Measurements from ENCODE around the gene C19orf47. TPM values are rescaled to one million over a fixed set of nuclear protein-coding genes. Genes with fewer than 3 reads are reported as not detected.

The C19orf47 gene
- total RNA-seq, 1 experiment from 2014 or later, result 14.9 TPM

DNA sequence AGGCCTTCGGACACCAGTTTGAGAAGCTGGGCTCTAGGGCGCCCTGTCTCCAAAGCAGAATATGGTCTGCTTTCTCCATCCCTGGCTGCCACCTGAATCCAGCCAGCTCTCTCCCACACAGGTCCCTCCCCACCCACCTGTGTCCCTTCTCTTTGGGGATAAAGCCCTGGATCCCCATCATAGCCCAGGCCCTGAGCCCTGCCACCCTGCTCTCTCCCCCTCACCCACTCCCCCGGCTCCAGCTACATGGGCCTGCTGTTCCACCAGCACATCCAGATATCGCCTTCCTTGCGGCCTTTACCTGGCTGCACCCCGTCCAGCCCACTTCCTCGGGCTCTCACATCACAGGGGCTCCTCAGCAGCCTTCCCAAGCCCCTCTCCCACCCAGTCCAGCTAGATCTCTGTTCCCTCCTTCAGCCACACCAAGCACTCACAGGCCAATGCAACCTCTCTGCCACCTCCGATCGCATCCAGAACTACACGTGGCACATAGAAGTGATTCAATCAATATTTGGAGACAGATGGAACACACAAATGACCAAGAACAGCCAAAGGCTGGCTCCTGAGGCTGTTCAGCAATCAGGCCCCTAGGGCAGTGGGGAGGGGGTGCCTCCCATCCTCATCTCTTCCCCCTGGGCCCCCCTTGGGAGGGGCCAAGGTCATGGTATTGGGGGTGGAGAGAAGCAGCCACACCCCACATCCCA lies 70.7 kb downstream of the C19orf47 start:
- TF ChIP-seq, protein P1, sequence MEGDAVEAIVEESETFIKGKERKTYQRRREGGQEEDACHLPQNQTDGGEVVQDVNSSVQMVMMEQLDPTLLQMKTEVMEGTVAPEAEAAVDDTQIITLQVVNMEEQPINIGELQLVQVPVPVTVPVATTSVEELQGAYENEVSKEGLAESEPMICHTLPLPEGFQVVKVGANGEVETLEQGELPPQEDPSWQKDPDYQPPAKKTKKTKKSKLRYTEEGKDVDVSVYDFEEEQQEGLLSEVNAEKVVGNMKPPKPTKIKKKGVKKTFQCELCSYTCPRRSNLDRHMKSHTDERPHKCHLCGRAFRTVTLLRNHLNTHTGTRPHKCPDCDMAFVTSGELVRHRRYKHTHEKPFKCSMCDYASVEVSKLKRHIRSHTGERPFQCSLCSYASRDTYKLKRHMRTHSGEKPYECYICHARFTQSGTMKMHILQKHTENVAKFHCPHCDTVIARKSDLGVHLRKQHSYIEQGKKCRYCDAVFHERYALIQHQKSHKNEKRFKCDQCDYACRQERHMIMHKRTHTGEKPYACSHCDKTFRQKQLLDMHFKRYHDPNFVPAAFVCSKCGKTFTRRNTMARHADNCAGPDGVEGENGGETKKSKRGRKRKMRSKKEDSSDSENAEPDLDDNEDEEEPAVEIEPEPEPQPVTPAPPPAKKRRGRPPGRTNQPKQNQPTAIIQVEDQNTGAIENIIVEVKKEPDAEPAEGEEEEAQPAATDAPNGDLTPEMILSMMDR (IDR thresholded peaks at IDR 0.05; ENCODE audit: unreplicated experiment), result no peak
- CTCF ChIA-PET, result interaction anchor here (0.6 to 0.7 kb wide), 4 partner anchors 54 to 1685 kb away, joined by 3 to 4 read pairs (median 3); no protein-coding TSS in a partner anchor

DNA sequence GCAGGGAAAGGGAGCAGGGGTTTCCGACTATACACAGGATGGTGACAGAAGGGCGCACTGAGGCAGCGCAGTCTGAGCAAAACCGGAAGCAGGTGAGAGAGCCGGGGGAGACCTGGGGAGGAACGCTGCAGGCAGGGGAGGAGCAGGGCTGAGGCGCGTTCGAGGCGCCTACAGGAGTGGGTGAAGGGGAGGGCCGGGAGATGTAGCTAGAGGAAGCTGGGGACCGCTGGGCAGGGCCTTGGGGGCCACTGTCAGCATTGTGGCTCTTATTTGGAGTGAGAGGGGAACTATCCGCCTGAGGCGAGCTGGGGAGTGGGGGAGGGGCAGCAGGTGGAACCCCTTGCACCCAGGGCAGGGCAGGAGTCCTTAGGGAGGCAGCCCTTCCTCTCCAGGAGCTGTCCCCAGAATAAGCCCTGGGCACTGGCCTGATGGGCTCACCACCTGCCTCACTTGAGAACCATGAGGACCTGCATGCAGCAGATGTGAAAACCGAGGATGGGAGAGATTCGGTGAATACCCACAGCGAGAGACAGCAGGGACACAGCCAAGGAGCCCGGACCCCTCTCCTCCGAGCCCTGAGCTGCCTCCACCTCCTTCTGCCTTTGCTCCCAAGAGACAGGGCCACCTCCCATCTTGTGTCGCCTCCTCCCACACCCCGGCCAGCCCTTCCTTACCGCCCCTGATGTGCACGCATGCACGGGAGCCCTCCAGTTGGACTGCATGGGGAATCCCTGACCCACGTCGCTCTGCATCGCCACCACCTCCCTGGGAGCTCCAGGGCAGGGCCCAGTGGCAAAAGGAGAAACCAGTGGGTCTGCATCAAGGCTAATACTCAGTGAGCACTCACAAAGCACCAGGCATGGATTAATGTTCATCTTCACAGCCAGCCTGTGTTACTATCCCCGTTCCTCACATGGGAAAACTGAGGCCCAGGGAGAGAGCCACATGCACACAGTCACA lies 73.3 kb downstream of the C19orf47 start:
- intact Hi-C loops (cut with micrococcal nuclease), result no loop called here
- TF ChIP-seq, protein P1 (IDR thresholded peaks at IDR 0.05; ENCODE audit: unreplicated experiment), result no peak
- Mint-ChIP-seq H3K36me3 (ENCODE audit: insufficient read depth, unreplicated experiment) (peaks cover 25% of the 10 kb centered on the region), H3K4me3 (ENCODE audit: unreplicated experiment) (no peak overlapping the region), H3K27ac (ENCODE audit: low read depth, unreplicated experiment) (no peak overlapping the region), H3K4me1 (ENCODE audit: insufficient read depth, unreplicated experiment) (peaks cover 20% of the 10 kb centered on the region), H3K9me3 (ENCODE audit: unreplicated experiment) (no peaks in the 10 kb centered on the region), H3K27me3 (ENCODE audit: insufficient read depth, unreplicated experiment) (no peaks in the 10 kb centered on the region)
- POLR2A ChIA-PET, result no interaction called here
- DNase-seq (ENCODE audit: unreplicated experiment), result no peak
- CTCF ChIA-PET, result interaction anchor here (0.6 to 0.8 kb wide), 3 partner anchors 8 to 952 kb away, joined by 3 to 4 read pairs (median 3); no protein-coding TSS in a partner anchor
- BruUV-seq (replicated peaks), result no TSS peak

More for the DNA sequence above, 70.7 kb downstream of the C19orf47 start:
- no peak overlapping the region for H3K27ac Mint-ChIP-seq (ENCODE audit: low read depth, unreplicated experiment)
- H3K27me3 Mint-ChIP-seq (ENCODE audit: insufficient read depth, unreplicated experiment), result no peaks in the 10 kb centered on the region
- H3K36me3 Mint-ChIP-seq (ENCODE audit: insufficient read depth, unreplicated experiment), result peaks cover 24% of the 10 kb centered on the region
- intact Hi-C loops (cut with micrococcal nuclease), result no loop called here
- no peak for DNase-seq (ENCODE audit: unreplicated experiment)
- POLR2A ChIA-PET, result interaction anchor here (0.6 to 1.0 kb wide), 2 partner anchors 19 to 31 kb away, joined by 3 read pairs; no protein-coding TSS in a partner anchor
- peaks cover 33% of the 10 kb centered on the region for H3K4me1 Mint-ChIP-seq (ENCODE audit: insufficient read depth, unreplicated experiment)
- H3K4me3 Mint-ChIP-seq (ENCODE audit: unreplicated experiment), result no peak overlapping the region
- no TSS peak for BruUV-seq (replicated peaks)
- no peaks in the 10 kb centered on the region for H3K9me3 Mint-ChIP-seq (ENCODE audit: unreplicated experiment)

DNA sequence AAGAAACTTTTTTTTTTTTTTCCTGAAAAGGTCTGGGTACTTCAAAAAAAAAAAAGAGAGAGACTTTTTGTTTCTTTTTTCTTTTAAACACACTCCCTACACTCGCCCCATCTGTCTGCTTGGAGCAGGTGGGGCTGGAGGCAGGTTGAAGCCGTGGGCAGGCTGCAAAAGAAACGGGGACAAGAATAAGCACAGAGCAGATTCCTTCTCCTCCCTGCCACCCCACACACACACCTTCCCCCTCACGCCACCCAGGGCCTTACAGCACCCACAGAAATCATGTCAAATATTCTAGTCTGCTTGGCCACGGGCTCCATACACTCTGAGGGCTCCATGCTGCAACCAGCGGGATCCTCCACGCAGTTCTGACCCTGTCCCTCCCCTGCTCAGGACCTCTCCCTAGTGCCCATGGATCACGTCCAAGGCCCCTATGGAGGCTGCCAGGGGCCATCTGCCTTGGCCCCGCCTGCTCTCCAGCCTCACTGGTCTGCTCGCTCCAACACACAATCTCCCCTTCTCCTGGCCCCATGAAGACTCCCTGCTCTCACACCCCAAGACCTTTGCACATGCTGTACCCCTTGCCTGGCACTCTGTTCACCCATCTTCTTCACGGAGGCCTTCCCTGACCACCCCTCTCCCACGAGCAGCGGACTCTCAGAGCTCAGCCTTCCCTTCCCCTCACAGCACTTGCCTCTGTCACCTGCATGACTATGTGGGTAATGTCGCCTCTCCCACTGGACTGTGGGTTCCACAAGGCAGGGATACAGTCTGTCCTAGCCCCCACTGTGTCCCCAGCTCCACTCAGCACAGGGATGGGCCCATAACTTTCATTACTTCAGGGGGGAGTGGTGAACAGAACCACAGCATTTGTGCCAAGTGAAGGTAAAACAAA lies 74.5 kb downstream of the C19orf47 start:
- Mint-ChIP-seq H3K27me3 (ENCODE audit: insufficient read depth, unreplicated experiment) (no peaks in the 10 kb centered on the region), H3K27ac (ENCODE audit: low read depth, unreplicated experiment) (peak overlapping the region; percentile 53), H3K9me3 (ENCODE audit: unreplicated experiment) (no peaks in the 10 kb centered on the region), H3K4me1 (ENCODE audit: insufficient read depth, unreplicated experiment) (peaks cover 20% of the 10 kb centered on the region), H3K4me3 (ENCODE audit: unreplicated experiment) (no peak overlapping the region), H3K36me3 (ENCODE audit: insufficient read depth, unreplicated experiment) (peaks cover 28% of the 10 kb centered on the region)
- TF ChIP-seq, protein P1 (IDR thresholded peaks at IDR 0.05; ENCODE audit: unreplicated experiment), result no peak
- BruUV-seq (replicated peaks), result no TSS peak
- intact Hi-C loops (cut with micrococcal nuclease), result no loop called here
- no peak for DNase-seq (ENCODE audit: unreplicated experiment)
- POLR2A ChIA-PET, result no interaction called here
- CTCF ChIA-PET, result interaction anchor here (0.6 to 0.8 kb wide), 2 partner anchors 10 to 26 kb away, joined by 3 read pairs; no protein-coding TSS in a partner anchor

All from MCF 10A (cell line).